Renal pelvis (tissue), 4 donors: ENCODE measurements around the gene THRA. TPM values are rescaled to one million over a fixed set of nuclear protein-coding genes. Genes with fewer than 3 reads are reported as not detected.

Experiments
- DNase-seq: peaks from one replicate; pipeline ENCODE4 v3.0.0-alpha.2; 2013
- polyA plus RNA-seq, 3 donors: library from polyadenylated mRNA; unstranded; fragments of 120-200 nt; gene quantifications; one replicate each; pipeline ENCODE4 v1.2.1, GENCODE V29; 2013; ENCODE audit not compliant: insufficient read length in 3 of 3

Gene THRA
- polyA plus RNA-seq, 3 donors, result 52.0 to 58.3 (median 55.5) TPM

DNA sequence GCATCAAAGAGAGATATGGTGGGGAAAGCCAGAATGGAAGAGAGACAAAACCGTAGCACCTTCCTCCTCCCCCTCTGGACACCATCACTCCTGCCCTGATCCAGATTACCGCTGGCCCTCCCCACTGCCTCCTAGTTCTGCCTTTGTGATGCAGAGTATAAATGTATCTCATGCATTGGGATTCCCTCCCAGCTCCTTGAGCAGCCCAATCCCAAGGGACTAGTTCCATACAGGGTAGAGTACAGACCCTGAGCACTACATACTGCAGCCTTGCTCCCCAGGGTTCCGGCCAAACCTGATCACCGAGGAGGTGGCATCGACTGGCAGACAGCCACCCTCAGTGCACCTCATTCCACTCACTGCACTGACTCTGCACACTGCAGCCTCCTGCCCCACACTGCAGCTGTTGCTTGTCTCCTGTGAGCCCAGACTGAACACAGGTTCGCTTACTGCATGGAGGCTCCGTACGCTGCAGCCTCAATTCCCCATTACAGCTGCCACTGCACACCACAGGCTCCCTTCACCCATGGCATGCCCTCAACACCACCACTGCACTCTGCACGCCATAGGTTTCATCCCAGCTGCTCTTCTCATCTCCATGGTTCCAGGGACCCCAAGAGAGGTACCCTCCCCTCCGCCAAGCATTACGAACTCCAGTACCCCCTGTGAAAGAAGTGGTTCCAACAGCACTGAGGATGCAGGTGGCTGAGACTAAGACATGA is 1.7 kb upstream of the THRA start:
- no peak for DNase-seq

DNA sequence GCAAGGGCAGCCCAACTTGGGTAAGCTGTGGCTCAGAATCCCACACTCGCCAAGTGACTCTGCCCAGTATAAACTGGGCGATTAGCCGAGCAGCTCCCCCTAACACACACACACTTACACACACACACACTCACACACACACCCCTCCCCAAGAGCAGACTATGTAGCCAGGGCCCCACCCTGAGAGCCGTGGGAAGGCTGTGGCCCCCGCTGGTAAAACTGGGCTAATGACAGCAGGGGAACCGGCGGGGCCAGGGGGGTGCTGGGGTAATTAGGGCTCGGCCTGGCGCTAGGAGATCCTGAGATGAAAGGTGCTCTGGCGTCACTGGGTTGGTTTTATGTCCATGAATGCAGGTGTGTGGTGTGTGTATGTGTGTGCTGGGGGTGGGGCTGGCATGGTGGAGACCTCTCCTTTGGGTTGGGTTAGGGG is 1.1 kb upstream of the THRA start:
- DNase-seq, result no peak

DNA sequence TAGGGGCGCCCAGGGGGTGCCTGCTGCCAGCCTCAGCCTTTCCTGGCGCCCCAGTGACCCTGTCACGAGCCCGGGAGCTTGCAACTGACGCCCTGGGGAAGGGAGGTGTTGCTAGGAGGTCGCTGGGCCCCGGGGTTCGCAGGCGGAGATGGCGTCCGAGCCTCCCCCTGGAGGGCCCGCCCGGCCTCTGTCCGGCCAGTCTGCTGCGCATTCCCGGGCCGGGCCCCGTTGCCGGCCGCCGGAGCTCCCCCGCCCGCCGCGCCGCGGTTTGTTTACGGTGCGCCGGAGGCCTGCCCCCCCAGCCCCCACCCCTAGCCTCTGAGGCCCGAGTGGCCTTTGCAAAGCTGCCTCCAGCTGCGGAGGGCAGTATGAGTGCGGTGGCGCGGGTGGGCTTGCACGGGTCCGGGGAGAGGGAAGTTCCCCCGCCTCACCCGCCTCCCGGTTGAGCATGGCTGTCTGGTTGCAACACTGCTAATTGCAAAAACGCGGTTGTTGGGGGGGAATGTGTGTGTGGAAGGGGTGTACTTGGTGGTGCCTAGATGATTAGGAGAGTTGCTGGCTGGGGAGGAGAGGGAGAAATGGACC is 514 bp downstream of the THRA start:
- peak; percentile 37 for DNase-seq

DNA sequence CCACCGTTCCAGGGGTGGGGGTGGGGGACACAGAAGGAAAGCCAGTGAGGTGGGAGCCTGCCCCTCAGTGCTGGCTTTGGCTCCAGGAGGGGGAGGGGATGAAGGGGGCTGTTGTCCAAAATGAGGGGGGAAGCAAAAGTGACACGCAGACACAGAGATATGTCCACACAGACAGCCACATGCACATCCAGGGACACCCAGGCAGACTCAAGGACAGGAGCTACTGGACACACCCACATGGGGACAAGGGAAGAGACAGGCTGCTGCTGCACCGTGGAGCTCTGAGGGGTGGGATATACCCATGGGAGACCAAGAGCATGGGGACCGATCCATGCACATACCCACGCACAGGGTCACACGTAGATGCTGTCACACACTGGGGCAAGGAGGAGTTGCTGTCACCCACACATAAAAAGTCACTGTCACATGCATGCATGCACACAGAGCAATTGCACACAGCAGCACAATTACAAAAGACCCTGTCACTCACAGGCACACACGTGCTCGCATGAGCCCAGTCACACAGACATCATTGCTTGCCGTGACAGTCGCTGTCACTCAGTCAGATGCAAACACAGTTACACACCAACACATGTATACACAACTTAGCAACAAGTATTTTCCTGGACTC is 1.3 kb downstream of the THRA start:
- DNase-seq, result no peak

DNA sequence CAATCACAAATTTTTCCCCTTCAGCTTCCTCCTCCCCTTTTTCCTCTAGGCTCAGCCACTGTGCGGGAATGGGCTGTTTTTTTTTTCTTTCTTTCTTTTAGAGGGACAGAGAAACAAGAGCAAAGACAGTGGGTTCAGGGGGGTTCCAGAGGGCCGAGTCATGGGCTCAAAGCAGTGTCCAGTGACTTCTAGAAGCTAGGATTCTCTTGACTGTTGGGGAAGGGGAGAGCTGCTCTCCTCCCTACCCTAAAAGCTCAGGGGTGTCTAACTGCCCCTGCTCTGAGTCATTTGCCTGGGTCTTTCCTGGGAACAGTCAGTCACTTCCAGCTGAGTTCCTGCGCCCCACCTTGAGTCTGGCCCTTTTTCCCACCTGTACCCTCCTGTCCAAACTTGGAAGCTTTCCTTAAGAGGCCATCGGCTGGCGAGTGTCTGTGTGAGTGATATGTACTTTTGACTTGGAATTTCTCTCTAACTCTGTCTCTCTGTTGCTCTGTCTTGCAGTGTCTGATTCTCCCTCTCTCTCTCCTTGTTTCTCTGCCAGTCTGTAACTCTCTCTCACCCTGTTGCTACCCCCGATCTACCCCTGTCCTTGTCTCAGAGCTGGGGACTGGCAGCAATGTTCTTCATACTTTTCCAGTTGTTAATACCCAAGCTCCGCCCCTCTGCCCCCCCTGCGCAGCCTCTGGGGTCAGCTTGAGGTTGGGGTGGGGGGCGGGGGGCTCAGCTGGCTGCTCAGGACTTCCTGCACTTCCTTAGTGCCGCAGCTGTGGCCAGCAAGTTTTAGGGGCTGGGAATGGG is 2.4 kb downstream of the THRA start:
- DNase-seq, result no peak

DNA sequence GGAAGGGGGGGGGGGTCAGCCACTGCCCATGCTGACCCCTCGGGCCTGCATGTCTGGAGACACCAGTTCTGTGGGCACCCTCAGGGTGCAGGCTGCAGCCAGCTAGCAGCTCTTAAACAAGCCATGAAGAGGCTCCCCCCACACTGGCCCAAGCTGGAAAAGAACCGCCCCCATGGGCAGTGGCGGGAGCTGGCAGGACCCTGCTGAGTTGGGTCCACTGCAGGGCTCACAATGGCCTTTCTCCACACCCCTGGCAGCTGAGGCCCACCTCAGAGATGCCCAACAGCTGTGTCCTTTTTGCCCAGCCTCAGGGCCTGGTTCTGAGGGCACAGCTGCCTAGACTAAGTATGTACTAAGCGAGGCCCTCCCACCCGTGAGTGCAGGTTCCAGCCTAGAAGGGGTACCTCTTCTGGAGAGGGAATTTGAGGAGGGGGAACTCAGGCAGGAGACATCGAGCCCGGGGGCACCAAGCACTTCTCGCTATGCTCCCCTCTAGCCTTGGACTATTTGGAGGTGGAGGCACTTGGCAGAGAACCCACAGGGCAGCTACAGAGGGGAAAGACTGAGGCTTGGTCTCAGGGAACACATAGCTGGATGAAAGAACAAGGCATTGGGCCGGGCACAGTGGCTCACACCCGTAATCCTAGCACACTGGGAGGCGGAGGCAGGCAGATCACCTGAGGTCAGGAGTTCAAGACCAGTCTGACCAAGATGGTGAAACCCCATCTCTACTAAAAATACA is 3.2 kb downstream of the THRA start:
- no peak for DNase-seq

DNA sequence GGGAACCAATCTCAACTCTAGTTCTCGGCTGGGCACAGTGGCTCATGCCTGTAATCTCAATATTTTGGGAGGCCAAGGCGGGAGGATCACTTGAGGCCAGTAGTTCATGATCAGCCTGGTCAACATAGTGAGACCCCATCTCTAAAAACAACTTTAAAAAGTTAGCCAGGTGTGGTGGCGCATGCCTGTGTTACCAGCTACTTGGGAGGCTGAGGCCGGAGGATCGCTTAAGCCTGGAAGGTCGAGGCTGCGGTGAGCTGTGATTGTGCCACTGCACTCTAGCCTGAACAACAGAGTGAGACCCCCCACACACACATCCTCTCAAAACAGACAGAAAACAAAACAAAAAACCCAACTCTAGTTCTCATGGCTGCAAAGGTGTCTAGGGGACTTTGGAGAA is 4.9 kb downstream of the THRA start:
- DNase-seq, result no peak

DNA sequence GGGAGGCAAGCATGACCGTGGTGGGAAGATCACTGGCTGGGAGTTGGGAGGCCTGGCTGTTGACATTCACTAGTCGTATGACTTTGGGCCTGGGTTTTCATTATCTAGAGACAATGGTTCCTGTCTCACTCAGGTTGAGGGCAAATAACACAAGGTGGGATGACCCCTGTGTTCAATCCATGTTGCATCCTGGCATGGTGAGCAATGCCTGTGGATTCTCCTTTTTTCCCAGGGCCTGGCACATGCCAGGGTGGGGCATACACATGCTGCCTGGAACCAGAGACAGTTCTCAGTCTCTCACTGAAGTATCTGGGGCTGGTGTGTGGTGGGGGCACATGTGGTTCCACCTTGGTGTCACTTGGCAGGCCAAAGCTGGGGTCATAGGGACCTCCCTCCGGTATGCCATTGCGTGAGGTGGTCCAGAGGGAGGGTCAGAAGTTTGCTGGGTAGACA is 5.4 kb downstream of the THRA start:
- DNase-seq, result no peak

DNA sequence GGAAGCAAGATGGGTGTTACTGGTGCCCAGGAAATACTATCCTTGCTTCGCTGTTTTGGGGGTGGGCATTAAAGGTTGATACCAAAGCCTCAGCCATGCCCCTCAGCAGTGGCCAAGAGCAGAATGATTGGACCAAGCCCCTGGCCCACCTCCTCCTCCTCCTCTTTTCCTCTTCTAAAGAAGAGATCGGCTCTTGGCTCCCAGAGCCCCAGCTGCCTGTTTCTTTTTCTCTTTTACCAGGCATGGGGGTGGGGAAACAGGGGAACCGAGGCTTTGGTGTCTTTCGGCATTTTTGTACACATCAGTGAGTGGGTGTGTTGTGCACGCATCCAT is 5.8 kb downstream of the THRA start:
- no peak for DNase-seq

DNA sequence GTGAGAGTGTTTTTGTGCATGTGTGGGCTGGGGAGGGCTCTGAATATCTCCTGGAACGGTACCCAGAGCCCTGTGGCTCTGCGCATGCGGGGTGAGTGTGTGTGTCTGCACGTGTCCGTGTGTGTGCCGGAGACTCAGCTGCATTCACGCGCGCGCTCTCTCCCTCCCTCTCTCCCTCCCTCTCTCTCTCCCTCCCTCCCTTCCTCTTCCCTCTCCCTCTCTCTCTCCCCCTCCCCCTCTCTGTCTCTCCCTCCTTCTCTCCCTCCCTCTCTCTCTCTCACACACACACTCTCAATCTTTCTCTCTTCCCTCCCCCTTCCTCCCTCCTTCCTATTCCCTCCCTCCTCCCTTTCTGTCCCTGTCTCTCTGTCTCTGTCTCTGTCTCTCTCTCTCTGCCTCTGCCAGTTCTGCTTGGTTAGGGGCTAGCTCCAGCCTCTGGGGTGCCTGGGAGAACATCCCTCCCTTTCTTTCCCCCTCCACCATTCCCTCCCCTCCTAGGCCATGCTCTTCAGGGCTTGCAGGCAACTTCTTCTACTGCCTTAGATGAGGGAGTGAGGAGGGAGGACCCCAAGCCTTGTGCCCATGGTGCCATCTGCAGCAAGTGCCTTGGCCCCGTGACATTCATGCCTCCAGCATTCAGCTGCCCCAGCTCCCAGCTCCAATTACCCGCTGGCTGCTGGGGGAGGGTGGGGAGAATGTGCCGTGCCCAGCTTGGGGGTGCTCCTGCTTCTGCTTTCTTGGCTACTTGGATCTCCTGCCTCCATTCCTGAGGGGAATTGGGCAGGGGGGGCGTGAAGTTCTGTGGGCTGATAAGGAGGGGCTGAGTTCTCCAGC is 6.4 kb downstream of the THRA start:
- peak; percentile 81 for DNase-seq

DNA sequence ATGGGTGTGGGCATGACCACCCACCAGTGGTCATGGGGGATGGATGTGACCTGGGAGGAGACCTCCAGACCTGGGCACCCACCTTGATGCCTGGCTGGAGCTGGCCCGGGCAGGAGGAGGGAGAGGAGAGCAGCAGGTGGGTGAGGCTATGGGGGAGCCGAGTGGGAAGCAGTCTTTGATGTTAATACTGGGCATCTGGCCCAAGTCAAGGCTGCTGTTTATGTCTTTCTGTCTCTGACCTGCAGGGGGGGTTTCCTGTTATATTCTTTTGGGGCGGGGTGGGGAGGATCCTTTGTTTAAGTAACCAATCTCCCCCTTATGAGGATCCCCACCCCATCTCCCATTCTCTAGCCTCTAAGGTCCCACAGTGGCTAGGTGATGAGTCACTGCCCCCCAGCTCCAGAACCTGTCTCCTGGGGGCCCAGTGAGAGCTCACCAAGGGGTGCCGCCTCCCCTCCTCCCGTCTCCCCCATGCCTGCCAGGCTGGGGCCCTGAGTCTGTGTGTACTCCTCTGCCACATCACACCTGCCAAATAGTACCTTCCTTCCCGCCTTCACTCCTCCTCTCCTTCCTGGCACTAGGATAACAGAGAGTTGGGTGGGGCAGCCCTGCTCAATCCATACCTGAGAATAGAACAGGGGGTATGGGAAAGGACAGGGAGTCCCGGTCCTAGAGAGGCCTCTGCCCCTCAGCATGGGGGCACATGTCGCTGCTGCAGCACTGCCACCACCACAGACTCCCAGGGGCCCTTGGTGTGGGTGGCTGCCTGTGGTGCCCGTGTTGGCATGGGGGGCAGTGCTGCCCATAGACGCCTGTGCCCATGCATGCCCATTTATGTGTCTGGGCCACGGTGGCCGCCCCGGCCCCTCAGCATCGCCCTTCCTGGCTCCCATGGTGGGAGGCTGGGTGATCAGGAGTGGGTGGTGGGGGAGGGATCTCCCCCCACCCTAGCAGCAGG is 7.3 kb downstream of the THRA start:
- DNase-seq, result no peak

DNA sequence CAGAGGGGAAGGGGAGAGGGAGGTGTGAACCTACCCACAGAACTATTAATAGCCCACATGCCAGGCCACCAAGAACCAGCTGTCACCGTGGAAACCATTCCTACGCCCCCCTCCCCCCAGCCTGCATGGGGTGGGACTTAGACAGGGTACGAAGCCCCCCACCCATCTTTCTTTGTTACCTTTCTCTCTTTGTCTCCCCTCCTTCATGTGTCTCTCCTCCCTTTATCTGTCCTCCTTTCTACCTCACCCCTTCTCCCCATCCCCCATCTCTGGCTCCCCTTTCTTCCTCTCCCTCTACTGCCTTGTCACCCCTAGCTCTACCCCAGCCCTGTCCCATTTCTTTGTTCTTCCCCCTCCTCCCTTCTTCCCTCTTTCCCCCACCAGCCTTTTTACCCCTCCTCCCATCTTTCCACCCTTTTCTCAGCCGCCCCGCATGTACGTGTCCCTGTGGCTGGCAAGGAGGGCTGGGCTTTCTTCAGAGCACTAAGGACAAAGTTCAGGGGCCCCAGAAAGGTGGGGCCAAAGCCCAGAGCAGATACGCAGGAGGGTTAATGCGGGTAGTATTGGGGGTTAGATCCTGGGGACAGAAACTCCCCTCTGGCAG is 8.0 kb downstream of the THRA start:
- DNase-seq, result no peak

DNA sequence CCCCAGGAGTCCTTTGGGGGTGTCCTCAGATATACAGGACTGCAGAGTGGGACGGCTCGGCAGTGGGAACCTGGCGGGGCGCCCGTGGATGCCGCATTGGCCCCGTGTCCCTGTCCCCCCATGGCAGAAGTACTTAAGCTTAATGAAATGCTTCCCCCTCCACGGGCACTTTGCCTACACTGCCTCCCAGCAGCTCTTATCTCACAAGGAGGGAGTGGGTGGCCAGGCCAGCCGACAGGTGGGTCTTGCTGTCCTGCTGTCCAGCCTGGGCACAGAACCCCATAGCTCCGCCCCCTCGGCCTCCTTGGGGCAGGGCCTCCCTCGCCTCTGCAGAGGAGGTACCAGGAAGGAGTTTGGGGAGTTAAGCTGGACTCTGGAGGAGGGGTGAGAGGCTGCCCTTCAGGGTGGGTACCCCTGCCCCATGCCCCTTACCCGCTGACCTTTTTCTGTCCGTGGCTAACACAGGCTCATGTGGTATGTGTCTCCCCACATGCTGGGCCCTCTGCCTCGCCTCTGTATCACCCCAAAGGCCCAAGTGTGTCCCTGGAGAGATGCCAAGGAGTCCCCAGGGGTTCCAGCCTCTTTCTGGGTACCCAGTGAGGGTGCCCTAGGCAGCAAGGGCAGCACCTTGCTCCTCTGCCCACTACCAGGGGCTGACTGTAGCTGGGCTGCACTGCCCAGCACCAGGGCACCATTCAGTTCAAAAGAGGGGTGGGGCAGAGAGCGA is 8.7 kb downstream of the THRA start:
- no peak for DNase-seq

DNA sequence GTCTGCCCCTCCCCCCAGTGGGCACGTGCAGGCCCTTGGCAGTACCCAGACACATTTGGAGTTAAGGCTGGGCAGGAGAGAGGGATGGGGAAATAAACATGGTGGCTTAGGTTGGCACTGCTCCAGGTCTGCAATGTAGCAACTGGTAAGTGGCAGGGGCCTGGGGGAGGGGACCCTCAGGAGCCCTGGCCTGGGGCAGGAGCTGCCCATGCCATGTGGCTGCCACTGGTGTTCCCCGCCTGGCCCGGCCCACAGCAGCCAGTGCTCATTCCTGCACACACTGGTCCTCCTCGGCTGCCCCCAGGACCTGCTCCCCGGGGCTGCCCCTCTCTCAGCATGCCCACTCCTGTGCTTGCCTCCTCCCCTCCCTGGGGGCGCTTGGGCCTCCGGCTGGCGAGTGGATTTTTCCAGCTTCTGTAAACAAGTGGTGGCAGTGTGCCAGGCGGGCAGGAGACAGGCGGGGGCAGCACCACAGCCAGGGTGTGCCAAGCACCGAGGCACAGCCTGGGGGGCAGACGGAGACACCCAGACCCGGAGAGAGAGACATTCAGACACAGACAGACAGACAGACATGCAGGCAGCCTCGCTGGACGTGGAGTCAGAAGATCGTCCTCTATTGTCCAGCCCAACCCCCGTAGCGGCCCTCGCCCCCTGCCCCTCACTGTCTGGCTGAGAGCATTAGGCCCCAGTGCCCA is 9.4 kb downstream of the THRA start:
- DNase-seq, result no peak

DNA sequence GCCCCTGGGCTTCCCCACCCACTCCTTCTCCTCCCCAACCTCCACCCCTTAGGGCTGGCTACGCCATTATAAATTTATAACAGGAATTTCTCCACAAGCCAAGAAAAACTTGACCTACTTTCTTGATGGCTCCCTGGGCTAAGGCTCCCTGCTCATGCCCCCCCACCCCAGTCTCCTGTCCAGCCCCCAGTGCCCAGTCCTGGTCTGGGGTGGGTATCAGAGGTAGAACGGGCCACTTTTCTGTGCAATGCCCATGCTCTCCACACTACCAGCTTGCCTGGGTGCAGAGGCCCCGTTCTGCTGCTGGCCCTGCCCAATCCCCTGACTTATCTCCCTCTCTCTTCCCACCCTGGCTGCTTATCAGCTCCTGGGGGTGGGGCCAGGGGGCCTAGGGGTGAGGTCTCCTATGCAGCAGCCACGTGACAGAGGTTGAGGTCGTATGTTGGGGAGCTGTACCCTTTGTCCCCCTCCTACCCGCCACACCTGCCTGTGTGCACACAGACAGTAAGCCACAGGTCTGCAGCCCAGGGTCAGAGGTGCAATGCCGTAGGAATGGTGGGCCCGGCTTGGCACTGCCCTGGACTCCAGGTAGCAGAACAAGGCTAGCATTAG is 10.1 kb downstream of the THRA start:
- no peak for DNase-seq

DNA sequence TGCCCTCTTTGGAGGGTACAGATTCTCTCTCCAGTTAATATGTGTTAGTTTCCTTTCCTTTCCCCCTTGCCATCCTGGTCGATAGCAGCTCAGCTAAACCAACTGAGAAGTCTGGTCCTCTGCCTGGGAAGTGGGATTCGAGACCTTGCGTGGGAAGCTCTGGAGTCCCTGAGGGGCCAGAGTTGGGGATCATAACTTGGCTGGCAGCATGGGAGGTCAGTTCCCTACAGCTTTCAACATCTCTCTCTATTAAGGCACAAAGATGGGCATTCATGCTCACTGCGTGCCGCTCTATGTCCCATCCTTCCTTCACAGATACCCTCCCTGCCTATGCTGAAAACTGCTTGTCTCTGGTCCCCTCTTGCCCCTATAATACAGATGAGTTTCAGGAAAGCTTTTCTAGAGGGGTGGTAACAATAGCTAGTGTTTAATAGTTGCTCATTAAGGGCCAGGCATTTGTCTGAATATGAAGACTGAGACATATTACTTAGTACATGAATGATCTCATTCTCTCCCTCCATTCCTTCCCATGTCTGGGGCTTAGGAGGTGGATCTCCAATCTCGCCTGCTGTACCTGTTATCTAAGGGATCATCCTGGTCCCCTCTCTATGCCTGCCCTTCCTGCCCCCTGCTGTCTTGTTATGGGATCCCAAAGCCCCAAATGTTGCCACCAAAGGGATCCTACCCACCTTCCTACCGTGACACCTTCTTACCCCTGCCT is 10.8 kb downstream of the THRA start:
- no peak for DNase-seq

DNA sequence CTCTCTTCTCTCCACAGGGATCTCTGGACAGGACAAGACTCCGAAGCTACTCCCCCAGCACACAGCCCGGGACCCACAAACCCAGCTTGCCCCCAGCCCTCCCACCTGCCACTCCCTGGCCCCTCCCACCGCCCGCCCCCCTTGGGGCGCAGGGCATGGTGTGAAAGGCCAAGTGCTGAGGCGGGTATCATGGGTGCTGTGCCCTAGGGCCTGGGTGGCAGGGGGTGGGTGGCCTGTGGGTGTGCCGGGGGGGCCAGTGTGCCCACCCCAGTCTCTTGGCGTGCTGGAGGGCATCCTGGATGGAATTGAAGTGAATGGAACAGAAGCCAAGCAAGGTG is 11.4 kb downstream of the THRA start:
- no peak for DNase-seq
